T47D (cell line): ENCODE data around the gene KCNJ18.
"Not testable (repeated sequence)": the region's sequence is repeated elsewhere in the genome, so short reads cannot be mapped to it uniquely, and the experiment has no call there.

Experiments
- DNase-seq, 2 experiments: peaks; one replicate each; pipeline versions ENCODE4 v3.0.0 to v3.0.0-alpha.2; 2011 to 2012; ENCODE audit warnings: low read depth in 1 of 2, low spot score in 1 of 2
- JUND ChIP-seq: IDR thresholded peaks from 2 replicates; pipeline ENCODE4 v1.6.1; 2012; ENCODE audit warnings: low read depth
- in situ Hi-C: cut with HindIII; loops from 2 replicates; pipeline ENCODE4 v1.10.0; 2016; ENCODE audit warnings: low sequenced_read_pairs, low pct_unique_long_range_greater_than_20kb

Gene KCNJ18

GRCh38 chr17:21669616-21670360 is 22.5 kb upstream of the KCNJ18 start:
- DNase-seq, in situ Hi-C loops: not testable (repeated sequence)

DNA sequence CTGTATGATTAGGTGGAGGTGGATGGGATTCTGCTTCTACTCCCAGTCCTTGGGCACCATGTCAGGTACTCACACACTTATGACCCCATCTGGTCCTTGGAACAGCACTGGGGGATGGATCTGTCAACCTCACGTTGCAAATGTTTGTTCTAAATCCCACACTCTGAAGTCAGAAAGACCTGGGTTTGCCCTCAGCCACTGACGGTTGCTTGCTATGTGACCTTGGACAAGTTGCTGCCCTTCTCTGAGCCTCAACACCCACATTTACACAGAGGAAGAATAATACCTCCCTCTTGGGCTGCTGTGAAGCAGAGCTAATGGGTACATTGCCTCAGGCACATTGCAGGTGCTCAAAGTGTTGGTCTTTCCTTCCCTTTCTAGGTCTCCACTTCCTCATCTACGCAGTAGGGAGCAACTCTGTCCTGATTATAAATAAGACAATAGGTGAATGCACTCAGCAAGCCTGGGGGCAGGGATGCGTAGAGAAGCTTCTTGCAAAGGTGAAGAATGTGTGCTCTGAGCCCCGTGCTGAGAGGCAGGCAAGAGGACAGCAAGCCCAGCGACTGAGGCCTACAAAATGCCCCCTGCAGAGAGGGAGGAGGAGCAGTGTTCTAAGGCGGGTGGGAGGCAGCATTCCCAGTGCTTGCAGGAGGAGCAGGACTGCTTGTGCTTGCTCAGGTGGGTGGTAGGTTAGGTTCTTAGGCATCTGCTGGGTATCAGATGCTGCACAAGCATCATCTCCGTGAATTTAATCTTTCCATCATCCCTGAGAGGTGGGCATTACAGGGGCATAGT is 21.8 kb upstream of the KCNJ18 start:
- in situ Hi-C loops, DNase-seq: not testable (repeated sequence)

GRCh38 chr17:21671437-21671836 is 20.9 kb upstream of the KCNJ18 start:
- DNase-seq, in situ Hi-C loops: not testable (repeated sequence)

DNA sequence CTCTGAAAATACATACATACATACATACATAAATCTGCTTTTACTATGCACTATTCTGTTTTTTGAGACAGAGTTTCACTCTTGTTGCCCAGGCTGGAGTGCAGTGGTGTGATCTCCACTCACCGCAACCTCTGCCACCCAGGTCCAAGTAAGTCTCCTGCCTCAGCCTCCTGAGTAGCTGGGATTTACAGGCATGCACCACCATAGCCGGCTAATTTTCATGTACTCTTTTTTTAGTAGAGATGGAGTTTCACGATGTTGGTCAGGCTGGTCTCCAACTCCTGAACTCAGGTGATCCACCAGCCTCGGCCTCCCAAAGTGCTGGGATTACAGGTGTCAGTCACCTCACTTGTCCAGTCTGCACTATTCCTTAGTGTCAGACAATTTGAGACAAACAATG is 20.5 kb upstream of the KCNJ18 start:
- in situ Hi-C loops, DNase-seq: not testable (repeated sequence)

DNA sequence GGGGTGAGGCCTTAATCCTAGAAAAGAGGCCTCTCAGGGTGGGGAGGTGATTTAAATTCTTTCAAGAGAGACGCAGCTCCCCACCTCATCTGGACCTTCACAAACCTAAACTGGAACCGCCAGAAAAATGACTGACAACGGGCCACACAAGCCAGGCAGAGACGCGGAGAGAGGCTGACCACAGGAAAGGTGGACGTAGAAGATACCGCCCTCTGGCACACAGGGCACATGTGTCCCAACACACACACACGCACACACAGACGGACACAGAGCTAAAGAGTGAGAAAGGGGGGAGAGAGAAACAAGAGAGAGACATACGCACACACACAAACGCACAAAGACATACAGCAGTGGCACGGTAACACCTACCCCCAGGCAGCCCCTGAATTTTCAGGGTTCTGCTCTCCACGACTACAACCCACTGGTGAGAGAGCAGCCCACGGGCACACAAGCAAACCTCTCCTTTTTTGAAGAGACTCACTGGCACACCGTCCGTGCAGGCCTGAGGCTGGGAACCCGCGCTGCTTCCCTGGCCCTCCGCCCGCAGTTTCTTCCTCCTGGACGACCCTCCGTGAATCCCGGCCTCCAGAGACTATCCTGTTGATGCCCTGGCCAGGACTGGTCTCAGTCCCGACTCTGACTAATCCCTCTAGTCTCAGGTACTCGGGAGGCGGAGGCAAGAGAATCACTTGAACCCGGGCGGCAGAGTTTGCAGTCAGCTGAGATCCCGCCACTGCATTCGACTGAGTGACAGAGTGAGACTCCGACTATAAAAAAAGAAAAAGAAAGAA is 18.7 kb upstream of the KCNJ18 start:
- DNase-seq, in situ Hi-C loops: not testable (repeated sequence)

DNA sequence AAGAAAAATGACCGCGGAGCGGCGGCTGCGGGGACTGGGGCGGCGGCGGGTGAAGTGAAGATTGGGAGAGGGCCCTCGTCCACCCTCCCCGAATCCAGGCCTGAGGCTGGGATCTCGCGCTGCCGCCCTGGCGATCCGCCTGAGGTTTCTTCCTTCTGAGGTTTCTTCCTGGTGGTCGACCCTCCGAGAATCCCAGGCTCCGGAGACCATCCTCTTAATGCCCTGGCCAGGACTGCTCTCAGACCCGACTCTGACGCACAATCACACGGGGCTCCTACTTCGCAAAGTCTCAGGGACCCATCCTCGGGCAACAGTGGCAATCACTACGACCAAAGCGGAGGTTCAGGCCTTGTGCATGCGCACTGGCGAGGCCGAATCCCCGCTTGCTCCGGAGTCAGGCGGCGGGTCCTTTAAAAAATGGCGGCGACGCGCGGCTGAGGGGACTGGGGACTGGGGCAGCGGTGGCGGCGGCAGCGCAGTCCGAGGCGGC is 18.0 kb upstream of the KCNJ18 start:
- no peak for TF ChIP-seq JUND
- in situ Hi-C loops = no loop called here
- DNase-seq = no peak

- DNase-seq, in situ Hi-C loops: not testable (repeated sequence)
These were observed 17.2 kb upstream of the KCNJ18 start for GRCh38 chr17:21674891-21675738.

GRCh38 chr17:21675739-21676130 is 16.6 kb upstream of the KCNJ18 start:
- in situ Hi-C loops, DNase-seq: not testable (repeated sequence)

- no peak for TF ChIP-seq JUND
- in situ Hi-C loops = no loop called here
- DNase-seq = peak in 1 of 2 experiments; percentile 46
These were observed 15.8 kb upstream of the KCNJ18 start for GRCh38 chr17:21676281-21677111.

- no peak for TF ChIP-seq JUND
- no peak for DNase-seq
- in situ Hi-C loops = no loop called here
These were observed 15.0 kb upstream of the KCNJ18 start for GRCh38 chr17:21677126-21677910.

DNA sequence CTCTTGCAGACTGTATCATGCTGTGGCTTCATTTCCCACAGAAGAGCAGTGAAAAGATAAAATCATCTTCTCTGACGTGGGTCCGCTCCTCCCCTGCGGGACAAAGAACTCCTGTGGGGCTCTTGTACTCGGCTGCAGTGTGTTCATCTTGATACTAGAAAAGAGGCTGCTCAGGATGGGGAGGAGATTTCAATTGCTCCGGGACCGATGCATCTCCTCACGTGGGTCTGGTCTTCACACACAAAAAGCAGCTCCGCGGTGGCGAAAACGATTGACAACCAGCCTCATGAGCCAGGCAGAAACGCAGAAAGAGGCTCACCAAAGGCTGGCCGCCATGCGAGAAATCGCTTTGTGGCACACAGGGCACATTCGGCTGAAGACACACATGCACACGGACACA is 14.4 kb upstream of the KCNJ18 start:
- DNase-seq = no peak
- in situ Hi-C loops = no loop called here
- TF ChIP-seq JUND = no peak
